Activated CD4-positive, alpha-beta T cell treated with anti-CD3 and anti-CD28 coated beads for 1 hour (primary cell): ENCODE results near the gene PRKCE.
"Not testable (repeated sequence)": the region's sequence is repeated elsewhere in the genome, so short reads cannot be mapped to it uniquely, and the experiment has no call there.

Source experiments
- DNase-seq: peaks from one replicate; pipeline ENCODE4 v3.0.0-alpha.2; 2020

The PRKCE gene

GRCh38 chr2:46223514-46223913 lies 572.0 kb downstream of the PRKCE start:
- not testable (repeated sequence) for DNase-seq

GRCh38 chr2:46225150-46225625 lies 573.7 kb downstream of the PRKCE start:
- DNase-seq: no peak

DNA sequence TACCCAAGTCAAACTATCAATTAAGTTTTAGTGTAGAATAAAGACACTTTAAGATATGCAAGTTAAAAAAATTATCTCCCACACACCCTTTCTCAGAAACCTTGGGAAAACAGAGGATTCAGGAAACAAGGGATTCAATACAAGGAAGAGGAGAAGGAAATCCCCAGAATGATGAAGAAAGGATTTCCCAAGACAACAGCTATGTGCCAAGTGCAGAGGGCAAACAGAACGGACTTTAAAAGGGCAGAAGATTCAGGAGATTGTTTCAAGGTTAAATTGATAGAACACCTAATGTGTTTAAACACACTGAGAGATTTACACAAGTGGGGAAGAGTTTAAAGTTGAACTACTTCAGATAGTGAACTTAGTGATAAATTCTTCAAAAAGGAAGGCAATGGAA lies 574.3 kb downstream of the PRKCE start:
- no peak for DNase-seq

GRCh38 chr2:46226620-46227019 lies 575.1 kb downstream of the PRKCE start:
- no peak for DNase-seq

DNA sequence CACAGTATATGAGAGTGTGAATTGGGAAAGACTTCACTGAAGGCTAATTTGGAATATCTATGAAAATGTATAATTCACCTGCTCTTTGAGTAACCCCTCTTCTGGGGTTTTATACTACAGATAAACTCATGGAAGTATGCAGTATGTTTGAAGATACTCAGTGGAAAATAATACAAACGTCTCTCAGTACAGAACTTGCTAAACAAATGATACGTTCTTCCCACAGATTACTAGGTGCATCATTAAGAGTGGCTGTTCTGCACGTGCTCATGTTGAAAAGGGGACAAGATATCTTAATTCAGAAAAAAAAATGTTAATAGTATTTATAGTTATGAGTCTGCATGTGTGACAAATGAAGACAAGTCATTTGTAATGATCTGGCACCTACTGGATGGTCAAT lies 575.5 kb downstream of the PRKCE start:
- no peak for DNase-seq

DNA sequence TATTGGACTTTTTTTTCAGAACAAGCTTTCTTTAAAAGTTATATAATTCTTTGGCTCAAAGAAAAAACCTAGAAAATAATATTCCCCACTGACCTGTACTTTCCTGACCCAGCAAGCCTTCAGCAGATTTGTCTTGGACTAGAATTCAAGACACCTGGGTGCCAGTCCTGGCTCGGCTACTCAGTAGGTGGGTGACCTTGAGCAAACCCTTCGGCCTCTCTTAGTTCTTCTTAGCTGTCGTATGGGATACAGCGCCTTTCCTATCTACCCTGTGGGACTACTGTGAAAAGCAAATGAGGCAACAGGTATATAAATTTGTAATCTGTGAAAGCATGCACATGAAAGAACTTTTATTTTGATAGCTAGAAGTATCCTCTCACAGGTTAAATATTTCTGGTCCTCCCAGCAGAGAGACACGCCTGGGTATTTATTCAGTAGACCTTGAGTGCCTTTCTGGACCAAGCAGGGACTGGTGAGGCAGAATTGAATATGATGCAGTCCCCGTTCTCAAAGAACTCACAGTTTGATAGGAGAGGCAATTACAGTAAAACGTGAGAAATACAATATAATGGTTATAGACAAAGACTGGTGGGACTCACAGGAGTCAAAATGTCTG lies 576.3 kb downstream of the PRKCE start:
- no peak for DNase-seq

DNA sequence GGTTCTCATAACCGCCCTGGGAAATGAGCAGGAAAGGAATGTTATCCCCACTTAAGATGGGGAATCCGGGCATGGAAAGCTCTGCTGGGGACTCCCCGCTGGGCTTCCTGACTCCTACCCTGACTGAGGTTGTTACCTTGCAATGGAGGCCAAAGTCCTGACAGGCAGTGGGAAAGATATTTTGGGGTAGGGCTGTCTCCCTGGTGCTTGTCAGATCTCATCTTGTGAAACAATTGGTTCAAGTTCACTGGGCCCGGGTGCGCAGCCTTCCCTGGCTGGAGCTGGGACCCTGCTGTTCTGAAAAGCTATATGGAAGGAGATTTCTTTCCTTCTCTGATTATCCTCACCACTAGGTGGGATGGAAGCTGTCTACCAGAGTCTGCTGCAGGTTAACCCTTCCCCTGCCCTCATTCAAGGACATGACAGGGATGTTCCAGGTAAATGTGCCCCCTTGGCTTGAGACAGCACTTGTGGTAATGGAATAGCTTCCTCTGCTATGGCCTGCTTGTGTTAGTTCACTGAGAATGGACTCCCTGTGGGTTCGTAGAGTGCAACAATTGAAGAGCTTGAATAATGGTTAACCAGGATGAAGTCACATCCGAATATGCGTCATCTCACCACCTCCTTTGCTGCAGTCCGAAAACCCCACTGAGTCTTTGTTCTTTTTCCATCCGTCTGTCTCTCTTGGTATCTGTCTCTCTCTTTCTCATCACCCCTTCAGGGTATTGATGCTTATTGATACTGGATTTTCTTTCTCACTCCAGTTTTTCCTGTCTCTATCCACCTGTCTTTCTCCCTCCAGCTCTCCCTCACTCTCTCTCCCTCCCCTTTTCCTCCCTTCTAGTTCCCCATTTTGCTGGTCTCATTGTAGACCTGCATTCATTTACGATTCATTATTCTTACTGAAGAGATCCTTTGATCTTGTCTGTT lies 577.9 kb downstream of the PRKCE start:
- no peak for DNase-seq

GRCh38 chr2:46230115-46230571 lies 578.7 kb downstream of the PRKCE start:
- DNase-seq: no peak

- no peak for DNase-seq
These were observed 579.4 kb downstream of the PRKCE start for GRCh38 chr2:46230677-46231425.

- no peak for DNase-seq
These were observed 580.2 kb downstream of the PRKCE start for GRCh38 chr2:46231721-46232120.

DNA sequence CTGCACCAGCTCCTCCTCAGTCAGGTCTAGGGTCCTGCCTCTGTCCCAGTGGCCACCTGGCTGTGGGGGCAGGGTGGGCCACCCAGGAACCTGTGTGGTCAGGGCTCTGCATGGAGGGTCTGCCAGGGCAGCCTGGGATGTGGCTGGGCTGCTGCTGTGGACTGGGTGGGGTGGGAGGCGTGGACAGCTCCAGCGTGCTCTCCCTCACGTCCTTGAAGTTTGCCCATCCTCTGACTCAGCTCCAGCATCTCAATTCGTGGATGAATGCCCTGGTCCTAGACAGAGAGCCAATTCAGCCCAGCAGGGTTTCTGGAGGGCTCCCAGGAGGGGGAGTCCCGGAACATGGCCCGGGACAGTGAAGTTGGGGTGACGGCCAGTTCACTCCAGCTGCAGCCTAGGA lies 581.4 kb downstream of the PRKCE start:
- DNase-seq: no peak

GRCh38 chr2:46236006-46236875 lies 584.8 kb downstream of the PRKCE start:
- DNase-seq: no peak

GRCh38 chr2:46236876-46237859 lies 585.7 kb downstream of the PRKCE start:
- no peak for DNase-seq
